CD14-positive monocyte (primary cell): Measurements from ENCODE around the gene UBR1. TPM values are rescaled to one million over a fixed set of nuclear protein-coding genes. Genes with fewer than 3 reads are reported as not detected.

Experiments used
- DNase-seq, 3 donors: peaks; one replicate each; pipeline ENCODE4 v3.0.0-alpha.2; 2011 to 2022
- H2AFZ ChIP-seq: 2 replicates; pipeline ENCODE4 v1.6.0; 2012; ENCODE audit warnings: mild to moderate bottlenecking, low read depth, low read length, inconsistent platforms; ENCODE audit not compliant: insufficient read depth, poor library complexity, severe bottlenecking
- H3K27ac ChIP-seq, 2 donors: 1 replicate in 1 of 2; 2 replicates in 1 of 2; pipeline ENCODE4 v1.5.1; 2012 to 2013; ENCODE audit warnings: low read length in 2 of 2, control low read depth in 1 of 2, inconsistent platforms in 1 of 2, low read depth in 1 of 2, mild to moderate bottlenecking in 1 of 2
- H3K27me3 ChIP-seq, 2 donors: one replicate each; pipeline versions ENCODE4 v1.6.0 to v1.6.1; 2011 to 2013; ENCODE audit warnings: low read length in 2 of 2; ENCODE audit not compliant: control insufficient read depth in 2 of 2, insufficient read depth in 2 of 2
- H3K36me3 ChIP-seq, 2 donors: replicated peaks in 1 of 2; 1 replicate in 1 of 2; 2 replicates in 1 of 2; pipeline versions ENCODE4 v1.5.1 to v1.6.1; 2012 to 2013; ENCODE audit warnings: low read length in 2 of 2, control low read depth in 1 of 2, inconsistent platforms in 1 of 2, mild to moderate bottlenecking in 1 of 2; ENCODE audit not compliant: insufficient read depth in 2 of 2, control insufficient read depth in 1 of 2
- H3K4me1 ChIP-seq, 2 donors: 1 replicate in 1 of 2; 2 replicates in 1 of 2; pipeline versions ENCODE4 v1.5.1 to v1.6.1; 2012 to 2013; ENCODE audit warnings: low read length in 2 of 2, control low read depth in 1 of 2, inconsistent platforms in 1 of 2, mild to moderate bottlenecking in 1 of 2, moderate library complexity in 1 of 2; ENCODE audit not compliant: insufficient read depth in 2 of 2, control insufficient read depth in 1 of 2
- H3K4me2 ChIP-seq: replicated peaks from 2 replicates; pipeline ENCODE3; 2012; ENCODE audit warnings: low read length, moderate library complexity, mild to moderate bottlenecking; ENCODE audit not compliant: poor library complexity, severe bottlenecking; ENCODE audit errors: extremely low read depth
- H3K4me3 ChIP-seq, 3 experiments: fragments of 200-600 bp in 1 of 3; sonication (generic) in 1 of 3; replicated peaks in 1 of 3; 1 replicate in 2 of 3; 2 replicates in 1 of 3; pipeline ENCODE4 v1.5.1; 2011 to 2013; ENCODE audit warnings: low read length in 3 of 3, mild to moderate bottlenecking in 3 of 3, control low read depth in 2 of 3, low read depth in 2 of 3, inconsistent platforms in 1 of 3, moderate library complexity in 1 of 3
- H3K79me2 ChIP-seq: 2 replicates; pipeline ENCODE4 v1.6.0; 2012; ENCODE audit warnings: mild to moderate bottlenecking, control low read depth, inconsistent platforms, low read length, moderate library complexity; ENCODE audit not compliant: insufficient read depth
- H3K9ac ChIP-seq: 2 replicates; pipeline ENCODE4 v1.6.0; 2017; ENCODE audit warnings: low read length, mild to moderate bottlenecking; ENCODE audit not compliant: insufficient read depth, poor library complexity, severe bottlenecking
- H3K9me3 ChIP-seq, 2 donors: replicated peaks in 1 of 2; 1 replicate in 1 of 2; 2 replicates in 1 of 2; pipeline versions ENCODE4 v1.5.1 to v1.6.1; 2012 to 2013; ENCODE audit warnings: low read length in 2 of 2, control low read depth in 1 of 2; ENCODE audit not compliant: control insufficient read depth in 1 of 2, insufficient read depth in 1 of 2
- H4K20me1 ChIP-seq: 2 replicates; pipeline ENCODE4 v1.6.0; 2012; ENCODE audit warnings: mild to moderate bottlenecking, low read length, control low read depth, moderate library complexity; ENCODE audit not compliant: insufficient read depth
- H3K27ac Mint-ChIP-seq, 7 donors: one replicate each; pipeline ENCODE4 v1.8.0; 2020; ENCODE audit warnings: mild to moderate bottlenecking in 7 of 7, mixed read lengths in 7 of 7, moderate library complexity in 6 of 7, inconsistent platforms in 2 of 7
- H3K27me3 Mint-ChIP-seq, 3 donors: one replicate each; pipeline ENCODE4 v1.8.0; 2021 to 2022; ENCODE audit warnings: low read depth in 3 of 3, mild to moderate bottlenecking in 3 of 3, mixed read lengths in 3 of 3, moderate library complexity in 3 of 3, inconsistent platforms in 1 of 3
- H3K36me3 Mint-ChIP-seq, 2 donors: one replicate each; pipeline ENCODE4 v1.8.0; 2020; ENCODE audit warnings: mixed read lengths in 2 of 2, inconsistent platforms in 1 of 2, mild to moderate bottlenecking in 1 of 2
- H3K4me1 Mint-ChIP-seq: one replicate; pipeline ENCODE4 v1.8.0; 2020; ENCODE audit warnings: mild to moderate bottlenecking, mixed read lengths
- H3K4me3 Mint-ChIP-seq, 2 donors: one replicate each; pipeline ENCODE4 v1.8.0; 2020; ENCODE audit warnings: mild to moderate bottlenecking in 2 of 2, mixed read lengths in 2 of 2, moderate library complexity in 1 of 2
- H3K9me3 Mint-ChIP-seq, 7 donors: one replicate each; pipeline ENCODE4 v1.8.0; 2020 to 2022; ENCODE audit warnings: mixed read lengths in 7 of 7, mild to moderate bottlenecking in 6 of 7, moderate library complexity in 6 of 7, inconsistent platforms in 2 of 7
- CTCF ChIP-seq: fragments of 200-600 bp; IDR thresholded peaks from one replicate; pipeline ENCODE4 v1.8.0; 2022; ENCODE audit warnings: antibody characterized with exemption, mild to moderate bottlenecking
- WGBS: methylation state at CpG from one replicate; pipeline ENCODE4 v1.1.5; 2013; ENCODE audit warnings: missing lambda C conversion rate; ENCODE audit not compliant: insufficient coverage; 5-methylcytosine and 5-hydroxymethylcytosine counted together
- intact Hi-C, 2 donors: fragments of 100-400 bp; cut with micrococcal nuclease; formaldehyde crosslinking; loops; one replicate each; pipeline versions ENCODE4 v1.15.0 to v1.15.1; 2023
- polyA plus RNA-seq, 3 donors: library from polyadenylated mRNA; depleted of rRNA in 1 of 3; unstranded in 2 of 3; stranded (reverse) in 1 of 3; fragments of 300-500 nt in 2 of 3; fragments of >200 nt in 1 of 3; fragmentation: Illumina TruSeq in 2 of 3; gene quantifications; 1 replicate in 2 of 3; 2 replicates in 1 of 3; pipeline ENCODE4 v1.2.3, GENCODE V29; 2012 to 2021

UBR1 gene
- polyA plus RNA-seq, 3 donors: 5.1 to 7.9 (median 6.3) TPM

DNA sequence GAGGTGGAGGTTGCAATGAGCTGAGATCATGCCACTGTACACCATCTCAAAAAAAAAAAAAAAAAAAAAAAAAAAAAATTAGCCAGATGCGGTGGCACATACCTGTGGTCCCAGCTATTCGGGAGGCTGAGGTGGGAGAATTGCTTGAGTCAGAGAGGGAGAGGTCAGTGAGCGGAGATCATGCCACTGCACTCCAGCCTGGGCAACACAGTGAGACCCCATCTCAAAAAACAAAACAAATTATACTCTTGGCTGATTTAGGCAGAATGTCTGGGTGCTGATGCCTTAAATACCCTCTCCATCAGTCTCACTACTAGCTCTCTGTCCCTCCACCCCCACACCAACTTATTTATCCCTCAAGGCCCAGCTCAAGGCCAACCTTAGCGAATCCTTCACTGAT lies 14.0 kb downstream of the UBR1 start:
- no peak overlapping the region for H3K4me3 Mint-ChIP-seq
- Histone ChIP-seq H4K20me1 (peaks cover 6% of the 10 kb centered on the region), H3K27ac (no peak overlapping the region), H3K4me2 (no peak overlapping the region), H3K4me1 (peaks cover 7 to 12% of the 10 kb centered on the region in 2 donors), H3K79me2 (peaks cover 62% of the 10 kb centered on the region), H3K4me3 (no peak overlapping the region), H3K9me3 (no peaks in the 10 kb centered on the region), H2AFZ (no peak overlapping the region), H3K36me3 (peaks cover 0 to 8% of the 10 kb centered on the region in 2 donors), H3K9ac (no peak overlapping the region), H3K27me3 (no peaks in the 10 kb centered on the region)
- no CpG with 5 or more reads among the region's 4 CpGs for WGBS
- H3K27me3 Mint-ChIP-seq: no peaks in the 10 kb centered on the region
- H3K27ac Mint-ChIP-seq: peak overlapping the region in 1 of 7 donors; percentile 15
- H3K36me3 Mint-ChIP-seq: peaks cover 25 to 38% of the 10 kb centered on the region in 2 donors
- H3K4me1 Mint-ChIP-seq: peaks cover 25% of the 10 kb centered on the region
- intact Hi-C loops: no loop called here
- no peak for TF ChIP-seq CTCF
- peaks cover 0 to 2% (median 0%) of the 10 kb centered on the region in 7 donors for H3K9me3 Mint-ChIP-seq
- DNase-seq: no peak

GRCh38 chr15:43086551-43086950 lies 19.3 kb downstream of the UBR1 start:
- DNase-seq: no peak
- TF ChIP-seq CTCF: no peak
- H3K36me3 ChIP-seq: peaks cover 34 to 50% of the 10 kb centered on the region in 2 donors
- Mint-ChIP-seq H3K27me3 (no peaks in the 10 kb centered on the region), H3K4me3 (no peak overlapping the region), H3K27ac (no peak overlapping the region), H3K36me3 (peaks cover 37 to 54% of the 10 kb centered on the region in 2 donors), H3K9me3 (peaks cover 0 to 1% (median 0%) of the 10 kb centered on the region in 7 donors), H3K4me1 (no peaks in the 10 kb centered on the region)
- no peaks in the 10 kb centered on the region for H3K4me1 ChIP-seq
- H3K4me2 ChIP-seq: no peak overlapping the region
- H3K9me3 ChIP-seq: no peaks in the 10 kb centered on the region
- intact Hi-C loops: no loop called here
- no peaks in the 10 kb centered on the region for H3K27me3 ChIP-seq
- H4K20me1 ChIP-seq: no peaks in the 10 kb centered on the region
- no peak overlapping the region for H3K27ac ChIP-seq
- no CpG with 5 or more reads among the region's 1 CpG for WGBS
- H2AFZ ChIP-seq: no peak overlapping the region
- no peak overlapping the region for H3K4me3 ChIP-seq
- peaks cover 30% of the 10 kb centered on the region for H3K79me2 ChIP-seq
- no peak overlapping the region for H3K9ac ChIP-seq
